ENCODE measurements around the gene ARRDC5.
A peak's percentile ranks its signal among the peaks of the same experiment; 100 is the strongest.
"Not testable (repeated sequence)": the region's sequence is repeated elsewhere in the genome, so short reads cannot be mapped to it uniquely, and the experiment has no call there.

Gene ARRDC5

GRCh38 chr19:4909897-4910593 is 7.3 kb upstream of the ARRDC5 start:
- DNase-seq = peak; percentile 96

GRCh38 chr19:4909156-4909896 is 6.6 kb upstream of the ARRDC5 start, which contains the start of gene UHRF1:
TSS of gene UHRF1 (plus strand) at chr19:4909501. CDS start at chr19:4910886, 1,385 bp downstream.
- no peak for DNase-seq

- DNase-seq = no peak
These were observed 6.1 kb upstream of the ARRDC5 start for GRCh38 chr19:4908781-4909155.

GRCh38 chr19:4908360-4908759 is 5.7 kb upstream of the ARRDC5 start:
- DNase-seq = no peak

GRCh38 chr19:4906963-4907362 is 4.3 kb upstream of the ARRDC5 start:
- DNase-seq = no peak

GRCh38 chr19:4904481-4904880 is 1.8 kb upstream of the ARRDC5 start:
- DNase-seq = no peak

- not testable (repeated sequence) for DNase-seq
These were observed 1.8 kb downstream of the ARRDC5 start for GRCh38 chr19:4900879-4901278.

- DNase-seq = no peak
These were observed 5.5 kb downstream of the ARRDC5 start for GRCh38 chr19:4897146-4897545.

GRCh38 chr19:4896372-4896771 is 6.3 kb downstream of the ARRDC5 start:
- no peak for DNase-seq

GRCh38 chr19:4892962-4893361 is 9.7 kb downstream of the ARRDC5 start:
- not testable (repeated sequence) for DNase-seq

GRCh38 chr19:4891066-4891465 is 11.6 kb downstream of the ARRDC5 start:
- DNase-seq = no peak

GRCh38 chr19:4889034-4889815 is 13.5 kb downstream of the ARRDC5 start:
- no peak for DNase-seq

GRCh38 chr19:4887803-4888202 is 14.9 kb downstream of the ARRDC5 start:
- not testable (repeated sequence) for DNase-seq

- not testable (repeated sequence) for DNase-seq
These were observed 17.7 kb downstream of the ARRDC5 start for GRCh38 chr19:4884993-4885392.

- not testable (repeated sequence) for DNase-seq
These were observed 19.8 kb downstream of the ARRDC5 start for GRCh38 chr19:4882874-4883273.

GRCh38 chr19:4879041-4879440 is 23.7 kb downstream of the ARRDC5 start:
- DNase-seq = no peak

- DNase-seq = no peak
These were observed 24.2 kb downstream of the ARRDC5 start for GRCh38 chr19:4878491-4878968.

- DNase-seq = no peak
These were observed 24.8 kb downstream of the ARRDC5 start for GRCh38 chr19:4877753-4878490.

- no peak for DNase-seq
These were observed 28.8 kb downstream of the ARRDC5 start for GRCh38 chr19:4873930-4874329.

GRCh38 chr19:4871711-4872110 is 31.0 kb downstream of the ARRDC5 start:
- DNase-seq = no peak

- DNase-seq = peak; percentile 29
These were observed 32.5 kb downstream of the ARRDC5 start for GRCh38 chr19:4870025-4870700.

GRCh38 chr19:4868286-4868834 is 34.3 kb downstream of the ARRDC5 start:
- no peak for DNase-seq

All from CD4-positive, alpha-beta T cell treated with Interleukin-6 for 4 hours (primary cell).